ENCODE data around the gene ARHGEF6. TPM values are rescaled to one million over a fixed set of nuclear protein-coding genes. Genes with fewer than 3 reads are reported as not detected.

The ARHGEF6 gene
- total and polyA plus RNA-seq, 10 donors: 13.1 to 70.1 (median 55.8) TPM

DNA sequence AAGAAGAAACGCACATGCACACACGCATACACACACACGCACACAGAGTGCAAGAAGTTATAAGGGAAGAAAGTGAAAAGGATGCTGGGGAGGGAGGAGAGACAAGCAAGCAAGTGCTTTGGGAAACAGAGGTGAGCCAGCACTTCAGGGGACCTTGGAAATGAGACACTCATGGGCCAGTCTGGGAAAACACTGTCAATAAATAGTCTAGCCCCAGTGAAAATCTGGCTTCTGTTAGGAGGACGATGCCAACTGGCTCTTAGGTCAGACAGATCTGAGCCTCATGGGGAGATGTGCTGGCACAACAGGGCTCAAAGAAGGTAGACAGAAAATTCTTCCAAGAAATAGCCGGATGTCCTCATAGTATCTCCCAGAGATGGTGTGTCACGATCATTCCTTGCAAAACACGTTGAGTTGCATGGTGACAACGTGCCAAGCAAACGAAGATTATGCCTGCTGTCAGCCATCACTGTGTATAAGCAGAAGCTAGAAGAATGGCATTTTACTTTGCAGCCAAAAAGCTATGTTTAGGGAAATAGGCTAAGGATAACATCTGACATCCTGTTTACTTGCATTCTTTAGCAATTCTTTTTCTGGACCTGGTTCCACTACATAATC, 557 bp upstream of the ARHGEF6 start:
- TF ChIP-seq CTCF (IDR thresholded peaks at IDR 0.05 in 8 of 11, conservative IDR thresholded peaks at IDR 0.05 in 3 of 11) (no peak), POLR2AphosphoS5 (IDR thresholded peaks at IDR 0.05) (no peak), POLR2A (IDR thresholded peaks at IDR 0.05) (no peak)
- peak overlapping the region; percentile 24 to 89 (median 85) for H3K27ac ChIP-seq
- intact Hi-C loops (cut with DNase I; ENCODE audit: low total_unique reads): no loop called here
- H3K4me3 ChIP-seq: peak overlapping the region in 7 of 8 donors; percentile 27 to 66 (median 37)
- no peaks in the 10 kb centered on the region for H3K27me3 ChIP-seq (replicated peaks in 1 of 7)
- peaks cover 0 to 53% (median 27%) of the 10 kb centered on the region in 6 donors for H3K4me1 ChIP-seq
- no peak for DNase-seq
- no peaks in the 10 kb centered on the region for H3K36me3 ChIP-seq
- peaks cover 0 to 2% (median 0%) of the 10 kb centered on the region in 8 donors for H3K9me3 ChIP-seq
- 3 to 30% (median 15%) methylated on average over 7 to 9 of the region's 9 CpGs for WGBS, 5 donors

DNA sequence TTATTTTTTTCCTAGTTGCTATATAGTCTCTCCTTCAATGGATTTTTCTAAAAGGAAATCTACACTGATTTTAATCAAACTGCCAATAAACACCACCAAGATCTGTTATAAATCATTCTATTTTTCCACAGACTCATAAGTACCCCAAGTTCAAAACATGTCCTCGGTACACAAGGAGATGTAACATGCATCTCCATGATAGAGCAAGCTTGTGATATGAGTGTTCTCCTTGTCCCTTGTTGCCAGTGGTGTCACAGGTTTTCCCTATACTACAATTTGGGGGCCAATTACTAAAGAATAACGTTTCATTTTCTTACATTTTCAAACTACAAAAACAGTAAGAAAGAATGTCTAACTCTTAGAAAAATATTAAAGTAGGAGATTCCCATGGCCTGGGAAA, 491 bp downstream of the ARHGEF6 start:
- H3K27me3 ChIP-seq (replicated peaks in 1 of 7): no peaks in the 10 kb centered on the region
- no peak for DNase-seq

DNA sequence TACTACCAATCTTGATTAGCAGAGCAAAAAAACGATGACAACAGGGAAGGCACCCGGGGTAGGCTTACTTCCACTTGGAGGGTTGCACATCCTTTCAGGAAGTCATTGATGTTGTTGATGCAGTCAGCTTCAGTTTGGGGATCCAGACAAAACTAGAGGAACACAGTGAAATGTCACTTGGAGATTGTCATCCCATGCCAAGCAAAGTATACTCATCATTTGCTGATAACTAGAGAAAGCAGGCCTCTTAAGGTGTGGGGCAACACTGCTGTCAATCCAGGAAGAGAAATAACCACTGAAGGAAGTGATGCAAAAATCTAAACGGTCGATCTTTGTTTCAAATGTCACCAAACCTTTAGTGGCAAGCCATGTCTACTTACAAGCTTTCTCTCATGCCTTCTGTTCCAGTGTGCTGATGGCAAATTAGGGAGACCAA, 1.4 kb downstream of the ARHGEF6 start:
- TF ChIP-seq POLR2A (IDR thresholded peaks at IDR 0.05) (no peak), POLR2AphosphoS5 (IDR thresholded peaks at IDR 0.05) (peak in 1 of 3 donors; percentile 48)
- Histone ChIP-seq H3K36me3 (no peaks in the 10 kb centered on the region), H3K9me3 (no peaks in the 10 kb centered on the region), H3K4me3 (peak overlapping the region in 6 of 8 donors; percentile 27 to 66 (median 38)), H3K4me1 (peaks cover 0 to 70% (median 26%) of the 10 kb centered on the region in 6 donors), H3K27ac (peak overlapping the region; percentile 71 to 89 (median 85)), H3K27me3 (replicated peaks in 1 of 7) (no peaks in the 10 kb centered on the region)
- 0 to 33% (median 9%) methylated on average over 4 of the region's 4 CpGs for WGBS, 5 donors
- intact Hi-C loops (cut with DNase I; ENCODE audit: low total_unique reads): no loop called here
- no peak for DNase-seq

More for the DNA sequence above, 491 bp downstream of the ARHGEF6 start:
- no peaks in the 10 kb centered on the region for H3K36me3 ChIP-seq
- 0 to 24% (median 2%) methylated on average over 2 of the region's 2 CpGs for WGBS, 5 donors
- no peaks in the 10 kb centered on the region for H3K9me3 ChIP-seq
- peak overlapping the region; percentile 71 to 89 (median 85) for H3K27ac ChIP-seq
- TF ChIP-seq CTCF (IDR thresholded peaks at IDR 0.05 in 8 of 11, conservative IDR thresholded peaks at IDR 0.05 in 3 of 11) (no peak), POLR2A (IDR thresholded peaks at IDR 0.05) (no peak), POLR2AphosphoS5 (IDR thresholded peaks at IDR 0.05) (no peak)
- intact Hi-C loops (cut with DNase I; ENCODE audit: low total_unique reads): no loop called here
- H3K4me1 ChIP-seq: peaks cover 0 to 64% (median 27%) of the 10 kb centered on the region in 6 donors
- H3K4me3 ChIP-seq: peak overlapping the region; percentile 18 to 66 (median 36)

DNA sequence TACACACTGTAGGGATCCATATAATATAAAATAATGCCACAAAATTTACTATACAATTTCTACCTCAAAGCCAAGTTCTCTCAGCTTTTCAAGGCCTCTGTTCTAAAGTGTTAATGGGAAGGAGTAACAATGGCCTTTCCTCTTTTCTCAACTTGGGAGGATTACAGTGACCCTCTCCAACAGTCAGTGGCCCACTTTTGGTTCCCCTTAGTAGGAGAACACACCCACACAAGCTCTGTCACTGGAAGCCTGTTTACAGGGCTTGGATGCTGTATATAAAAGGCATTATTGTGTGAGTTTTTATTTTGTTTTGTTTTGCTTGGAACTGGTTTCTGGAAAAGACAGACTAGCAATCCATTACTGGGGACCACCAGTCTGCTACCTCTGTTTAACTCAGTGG, 1.8 kb downstream of the ARHGEF6 start:
- Histone ChIP-seq H3K27me3 (replicated peaks in 1 of 7) (no peaks in the 10 kb centered on the region), H3K27ac (peak overlapping the region; percentile 71 to 89 (median 85)), H3K36me3 (no peaks in the 10 kb centered on the region), H3K4me1 (peaks cover 0 to 69% (median 22%) of the 10 kb centered on the region in 6 donors), H3K9me3 (no peaks in the 10 kb centered on the region), H3K4me3 (peak overlapping the region in 5 of 8 donors; percentile 27 to 66 (median 39))
- no peak for DNase-seq
- intact Hi-C loops (cut with DNase I; ENCODE audit: low total_unique reads): no loop called here
- TF ChIP-seq POLR2AphosphoS5 (IDR thresholded peaks at IDR 0.05) (no peak), POLR2A (IDR thresholded peaks at IDR 0.05) (no peak), CTCF (IDR thresholded peaks at IDR 0.05 in 8 of 11, conservative IDR thresholded peaks at IDR 0.05 in 3 of 11) (no peak)

Measured in spleen (tissue), 11 donors.